HepG2 (cell line): ENCODE data around the gene EFNA3. TPM values are rescaled to one million over a fixed set of nuclear protein-coding genes. Genes with fewer than 3 reads are reported as not detected.

ENCODE experiments used
- CBFB ChIP-seq: sonication (generic); formaldehyde crosslinking; IDR thresholded peaks from 2 replicates; pipeline ENCODE4 v1.4.0; 2020; ENCODE audit warnings: missing genetic modification reagents
- EED ChIP-seq: sonication (generic); formaldehyde crosslinking; IDR thresholded peaks from 2 replicates; pipeline ENCODE4 v1.5.0; 2020; ENCODE audit warnings: mild to moderate bottlenecking, missing genetic modification reagents
- EZH2 ChIP-seq: conservative IDR thresholded peaks from 2 replicates; pipeline ENCODE4 v1.6.1; 2012; ENCODE audit warnings: mild to moderate bottlenecking, low read depth, low read length, moderate library complexity
- GABPB1 ChIP-seq: IDR thresholded peaks from 2 replicates; pipeline ENCODE4 v1.6.1; 2016; ENCODE audit warnings: mild to moderate bottlenecking, missing genetic modification reagents, moderate library complexity, missing compliant biosample characterization
- MAX ChIP-seq: IDR thresholded peaks from 2 replicates; pipeline ENCODE4 v1.6.1; 2012; ENCODE audit warnings: inconsistent platforms
- NFKB2 ChIP-seq: sonication (generic); formaldehyde crosslinking; IDR thresholded peaks from 2 replicates; pipeline ENCODE4 v1.4.0; 2020; ENCODE audit warnings: missing genetic modification reagents, borderline replicate concordance
- ZBTB2 ChIP-seq: sonication (generic); formaldehyde crosslinking; IDR thresholded peaks from 2 replicates; pipeline ENCODE4 v1.8.0; 2022; ENCODE audit warnings: low read depth, missing genetic modification reagents
- ZBTB7B ChIP-seq: sonication (generic); formaldehyde crosslinking; IDR thresholded peaks from 2 replicates; pipeline ENCODE4 v1.4.0; 2020; ENCODE audit warnings: missing genetic modification reagents
- polyA plus RNA-seq, 8 experiments: library from polyadenylated mRNA; depleted of rRNA in 3 of 8; stranded (reverse) in 7 of 8; unstranded in 1 of 8; fragments of >200 nt; fragmentation: Illumina TruSeq in 4 of 8; extraction: Trizol in 4 of 8; gene quantifications; 2 replicates each; pipeline versions ENCODE4 v1.2.1 to v1.2.3, GENCODE V29; 2011 to 2016; ENCODE audit warnings: low read depth in 4 of 8, missing spikeins in 1 of 8, mixed read lengths in 1 of 8; ENCODE audit not compliant: insufficient read depth in 1 of 8
- total RNA-seq, 5 experiments: library from RNA; depleted of rRNA; stranded (reverse); fragments of >200 nt; fragmentation: Illumina TruSeq; extraction: Trizol; gene quantifications; 2 replicates each; pipeline ENCODE4 v1.2.3, GENCODE V29; 2016; ENCODE audit warnings: low read depth in 1 of 5
- TF ChIP-seq, protein P1 (sequence below): sonication (generic); formaldehyde crosslinking; IDR thresholded peaks from 2 replicates; pipeline ENCODE4 v1.9.0; 2021; ENCODE audit warnings: mild to moderate bottlenecking, missing genetic modification reagents

Gene EFNA3
- total and polyA plus RNA-seq, 2 of the 13 experiments (the other 11 are each of a cell fraction or from before 2014, with no cell fraction given): 1.0 to 5.7 TPM

GRCh38 chr1:155079487-155080311 is 1.1 kb downstream of the EFNA3 start (continued):
- TF ChIP-seq, protein P1, sequence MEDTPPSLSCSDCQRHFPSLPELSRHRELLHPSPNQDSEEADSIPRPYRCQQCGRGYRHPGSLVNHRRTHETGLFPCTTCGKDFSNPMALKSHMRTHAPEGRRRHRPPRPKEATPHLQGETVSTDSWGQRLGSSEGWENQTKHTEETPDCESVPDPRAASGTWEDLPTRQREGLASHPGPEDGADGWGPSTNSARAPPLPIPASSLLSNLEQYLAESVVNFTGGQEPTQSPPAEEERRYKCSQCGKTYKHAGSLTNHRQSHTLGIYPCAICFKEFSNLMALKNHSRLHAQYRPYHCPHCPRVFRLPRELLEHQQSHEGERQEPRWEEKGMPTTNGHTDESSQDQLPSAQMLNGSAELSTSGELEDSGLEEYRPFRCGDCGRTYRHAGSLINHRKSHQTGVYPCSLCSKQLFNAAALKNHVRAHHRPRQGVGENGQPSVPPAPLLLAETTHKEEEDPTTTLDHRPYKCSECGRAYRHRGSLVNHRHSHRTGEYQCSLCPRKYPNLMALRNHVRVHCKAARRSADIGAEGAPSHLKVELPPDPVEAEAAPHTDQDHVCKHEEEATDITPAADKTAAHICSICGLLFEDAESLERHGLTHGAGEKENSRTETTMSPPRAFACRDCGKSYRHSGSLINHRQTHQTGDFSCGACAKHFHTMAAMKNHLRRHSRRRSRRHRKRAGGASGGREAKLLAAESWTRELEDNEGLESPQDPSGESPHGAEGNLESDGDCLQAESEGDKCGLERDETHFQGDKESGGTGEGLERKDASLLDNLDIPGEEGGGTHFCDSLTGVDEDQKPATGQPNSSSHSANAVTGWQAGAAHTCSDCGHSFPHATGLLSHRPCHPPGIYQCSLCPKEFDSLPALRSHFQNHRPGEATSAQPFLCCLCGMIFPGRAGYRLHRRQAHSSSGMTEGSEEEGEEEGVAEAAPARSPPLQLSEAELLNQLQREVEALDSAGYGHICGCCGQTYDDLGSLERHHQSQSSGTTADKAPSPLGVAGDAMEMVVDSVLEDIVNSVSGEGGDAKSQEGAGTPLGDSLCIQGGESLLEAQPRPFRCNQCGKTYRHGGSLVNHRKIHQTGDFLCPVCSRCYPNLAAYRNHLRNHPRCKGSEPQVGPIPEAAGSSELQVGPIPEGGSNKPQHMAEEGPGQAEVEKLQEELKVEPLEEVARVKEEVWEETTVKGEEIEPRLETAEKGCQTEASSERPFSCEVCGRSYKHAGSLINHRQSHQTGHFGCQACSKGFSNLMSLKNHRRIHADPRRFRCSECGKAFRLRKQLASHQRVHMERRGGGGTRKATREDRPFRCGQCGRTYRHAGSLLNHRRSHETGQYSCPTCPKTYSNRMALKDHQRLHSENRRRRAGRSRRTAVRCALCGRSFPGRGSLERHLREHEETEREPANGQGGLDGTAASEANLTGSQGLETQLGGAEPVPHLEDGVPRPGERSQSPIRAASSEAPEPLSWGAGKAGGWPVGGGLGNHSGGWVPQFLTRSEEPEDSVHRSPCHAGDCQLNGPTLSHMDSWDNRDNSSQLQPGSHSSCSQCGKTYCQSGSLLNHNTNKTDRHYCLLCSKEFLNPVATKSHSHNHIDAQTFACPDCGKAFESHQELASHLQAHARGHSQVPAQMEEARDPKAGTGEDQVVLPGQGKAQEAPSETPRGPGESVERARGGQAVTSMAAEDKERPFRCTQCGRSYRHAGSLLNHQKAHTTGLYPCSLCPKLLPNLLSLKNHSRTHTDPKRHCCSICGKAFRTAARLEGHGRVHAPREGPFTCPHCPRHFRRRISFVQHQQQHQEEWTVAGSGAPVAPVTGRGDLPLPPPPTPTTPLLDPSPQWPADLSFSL (CRISPR knock-in tag): peak; percentile 79
- TF ChIP-seq NFKB2 (CRISPR knock-in tag) (0 out of 2 replicates have a peak, but pooled peaks have one; percentile 18), EZH2 (peak; percentile 50; the same call in 1 of the 2 replicates), EED (CRISPR knock-in tag) (peak; percentile 59; the same call in 1 of the 2 replicates), ZBTB7B (no peak), MAX (0 out of 2 replicates have a peak, but pooled peaks have one; percentile 21), GABPB1 (peak; percentile 35; the same call in 1 of the 2 replicates), CBFB (CRISPR knock-in tag) (no peak), ZBTB2 (CRISPR knock-in tag) (0 out of 2 replicates have a peak, but pooled peaks have one; percentile 21)
